GM21737 (cell line): ENCODE data around the gene INSC.

Experiments used
- ATAC-seq: cut with Tn5 transposase; IDR thresholded peaks from one replicate; pipeline ENCODE4 v1.9.1; 2021; ENCODE audit warnings: mild to moderate bottlenecking, moderate library complexity; ENCODE audit not compliant: unreplicated experiment

Gene INSC

GRCh38 chr11:15182372-15182771 is 67.6 kb downstream of the INSC start:
- ATAC-seq = no peak

- no peak for ATAC-seq
Observed at GRCh38 chr11:15185021-15185420, 70.3 kb downstream of the INSC start.

- no peak for ATAC-seq
Observed at GRCh38 chr11:15186146-15186545, 71.4 kb downstream of the INSC start.

GRCh38 chr11:15189189-15189588 is 74.5 kb downstream of the INSC start:
- ATAC-seq = no peak

- ATAC-seq = no peak
Observed at GRCh38 chr11:15189641-15190365, 75.1 kb downstream of the INSC start.

- no peak for ATAC-seq
Observed at GRCh38 chr11:15190611-15191010, 75.9 kb downstream of the INSC start.

GRCh38 chr11:15192005-15192556 is 77.4 kb downstream of the INSC start:
- no peak for ATAC-seq

- no peak for ATAC-seq
Observed at GRCh38 chr11:15194671-15195415, 80.1 kb downstream of the INSC start.

- no peak for ATAC-seq
Observed at GRCh38 chr11:15195454-15196200, 80.9 kb downstream of the INSC start.

- no peak for ATAC-seq
Observed at GRCh38 chr11:15196704-15197103, 82.0 kb downstream of the INSC start.

- ATAC-seq = no peak
Observed at GRCh38 chr11:15197696-15198095, 83.0 kb downstream of the INSC start.

GRCh38 chr11:15198284-15198683 is 83.6 kb downstream of the INSC start:
- no peak for ATAC-seq

- no peak for ATAC-seq
Observed at GRCh38 chr11:15199693-15200092, 85.0 kb downstream of the INSC start.

GRCh38 chr11:15200696-15201095 is 86.0 kb downstream of the INSC start:
- ATAC-seq = no peak

- ATAC-seq = no peak
Observed at GRCh38 chr11:15201586-15201985, 86.9 kb downstream of the INSC start.

GRCh38 chr11:15202626-15203025 is 87.9 kb downstream of the INSC start:
- no peak for ATAC-seq

GRCh38 chr11:15204711-15205110 is 90.0 kb downstream of the INSC start:
- no peak for ATAC-seq

- no peak for ATAC-seq
Observed at GRCh38 chr11:15206791-15207190, 92.1 kb downstream of the INSC start.

- ATAC-seq = peak; percentile 84
Observed at GRCh38 chr11:15208378-15209222, 93.9 kb downstream of the INSC start.

GRCh38 chr11:15212876-15213275 is 98.2 kb downstream of the INSC start:
- ATAC-seq = no peak
